HG02852 (cell line): ENCODE data around the gene TRIM69.
"Not testable (repeated sequence)": the region's sequence is repeated elsewhere in the genome, so short reads cannot be mapped to it uniquely, and the experiment has no call there.

ENCODE experiments used
- ATAC-seq: cut with Tn5 transposase; IDR thresholded peaks from one replicate; pipeline ENCODE4 v1.9.1; 2021; ENCODE audit warnings: mild to moderate bottlenecking, moderate library complexity; ENCODE audit not compliant: unreplicated experiment

The TRIM69 gene

DNA sequence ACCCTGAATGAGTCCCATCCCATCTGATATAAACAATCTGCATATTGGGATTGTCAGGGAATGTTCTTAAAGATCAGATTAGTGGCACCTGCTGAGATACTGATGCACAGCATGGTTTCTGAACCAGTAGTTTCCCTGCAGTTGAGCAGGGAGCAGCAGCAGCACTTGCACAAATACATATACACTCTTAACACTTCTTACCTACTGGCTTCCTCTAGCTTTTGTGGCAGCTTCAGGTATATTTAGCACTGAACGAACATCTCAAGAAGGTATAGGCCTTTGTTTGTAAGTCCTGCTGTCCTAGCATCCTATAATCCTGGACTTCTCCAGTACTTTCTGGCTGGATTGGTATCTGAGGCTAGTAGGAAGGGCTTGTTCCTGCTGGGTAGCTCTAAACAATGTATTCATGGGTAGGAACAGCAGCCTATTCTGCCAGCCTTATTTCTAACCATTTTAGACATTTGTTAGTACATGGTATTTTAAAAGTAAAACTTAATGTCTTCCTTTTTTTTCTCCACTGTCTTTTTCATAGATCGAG lies 20.5 kb upstream of the TRIM69 start:
- ATAC-seq, result no peak

- no peak for ATAC-seq
These were observed 19.2 kb upstream of the TRIM69 start for GRCh38 chr15:44716983-44717602.

DNA sequence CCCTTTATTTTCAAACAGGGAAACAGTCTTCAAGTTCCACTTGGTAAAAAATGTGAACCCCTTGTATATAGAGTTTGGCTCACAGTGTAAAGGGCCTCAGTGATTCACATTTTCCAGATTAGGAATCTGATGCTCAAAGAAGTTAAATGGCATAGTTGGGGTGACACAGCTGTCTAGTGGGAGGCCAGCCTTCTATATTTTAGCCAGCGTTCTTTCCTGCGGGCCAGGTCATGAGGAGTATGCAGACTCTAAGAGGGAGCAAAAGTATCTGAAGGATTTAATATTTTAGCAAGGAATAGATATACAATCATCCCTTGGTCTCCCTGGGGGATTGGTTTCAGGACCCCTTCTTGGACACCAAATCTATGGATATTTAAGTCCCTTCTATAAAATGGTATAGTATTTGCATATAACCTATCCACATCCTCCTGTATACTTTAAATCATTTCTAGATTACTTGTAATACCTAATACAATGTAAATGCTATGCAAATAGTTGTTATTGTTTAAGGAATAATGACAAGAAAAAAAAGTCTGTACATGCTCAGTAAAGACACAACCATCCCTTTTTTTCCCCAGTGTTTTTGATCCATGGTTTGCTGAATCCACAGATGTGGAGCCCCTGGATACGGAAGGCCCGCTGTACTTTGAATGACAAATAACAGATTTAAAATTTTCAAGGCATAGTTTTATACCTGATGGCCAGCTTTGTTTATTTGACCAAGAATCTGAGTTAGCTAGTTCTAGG lies 18.0 kb upstream of the TRIM69 start:
- no peak for ATAC-seq

- ATAC-seq, result no peak
These were observed 17.4 kb upstream of the TRIM69 start for GRCh38 chr15:44718927-44719292.

- ATAC-seq, result peak; percentile 56
These were observed 16.9 kb upstream of the TRIM69 start for GRCh38 chr15:44719293-44719999.

DNA sequence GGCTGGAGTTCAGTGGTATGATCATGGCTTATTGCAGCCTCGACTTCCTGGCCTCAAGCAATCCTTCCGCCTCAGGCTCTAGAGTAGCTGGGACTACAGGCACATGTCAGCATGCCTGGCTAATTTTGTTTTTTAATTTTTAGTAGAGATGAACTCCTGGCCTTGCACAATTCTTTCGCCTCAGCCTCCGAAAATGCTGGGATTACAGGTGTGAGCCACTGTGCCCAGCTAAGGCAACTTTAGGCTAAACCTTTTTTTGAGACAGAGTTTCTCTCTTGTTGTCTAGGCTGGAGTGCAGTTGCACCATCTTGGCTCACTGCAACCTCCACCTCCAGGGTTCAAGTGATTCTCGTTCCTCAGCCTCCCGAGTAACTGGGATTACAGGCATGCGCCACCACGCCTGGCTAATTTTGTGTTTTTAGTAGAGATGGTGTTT lies 16.3 kb upstream of the TRIM69 start:
- ATAC-seq, result peak; percentile 13

GRCh38 chr15:44720460-44721176 lies 15.7 kb upstream of the TRIM69 start:
- ATAC-seq, result no peak

DNA sequence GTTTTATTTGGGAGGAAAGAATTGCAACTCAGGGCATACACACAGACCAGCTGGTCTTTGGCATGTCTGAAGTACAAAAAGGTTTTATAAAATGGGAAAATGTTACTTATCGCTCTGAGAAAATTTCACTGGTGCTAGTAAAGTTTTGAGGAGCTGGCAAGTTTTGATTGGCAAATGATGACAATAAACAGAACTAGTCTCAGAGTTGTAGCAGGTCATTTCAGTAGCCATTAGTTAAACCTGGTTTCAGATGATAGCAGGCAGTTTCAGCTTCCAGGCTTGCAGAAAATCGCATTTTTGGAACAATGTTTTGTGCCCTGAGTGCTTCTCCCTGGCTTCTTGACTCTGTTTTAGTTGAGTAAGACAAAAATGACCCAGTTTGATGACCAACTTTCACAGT lies 14.3 kb upstream of the TRIM69 start:
- ATAC-seq, result no peak

- ATAC-seq, result no peak
These were observed 10.2 kb upstream of the TRIM69 start for GRCh38 chr15:44726136-44726535.

DNA sequence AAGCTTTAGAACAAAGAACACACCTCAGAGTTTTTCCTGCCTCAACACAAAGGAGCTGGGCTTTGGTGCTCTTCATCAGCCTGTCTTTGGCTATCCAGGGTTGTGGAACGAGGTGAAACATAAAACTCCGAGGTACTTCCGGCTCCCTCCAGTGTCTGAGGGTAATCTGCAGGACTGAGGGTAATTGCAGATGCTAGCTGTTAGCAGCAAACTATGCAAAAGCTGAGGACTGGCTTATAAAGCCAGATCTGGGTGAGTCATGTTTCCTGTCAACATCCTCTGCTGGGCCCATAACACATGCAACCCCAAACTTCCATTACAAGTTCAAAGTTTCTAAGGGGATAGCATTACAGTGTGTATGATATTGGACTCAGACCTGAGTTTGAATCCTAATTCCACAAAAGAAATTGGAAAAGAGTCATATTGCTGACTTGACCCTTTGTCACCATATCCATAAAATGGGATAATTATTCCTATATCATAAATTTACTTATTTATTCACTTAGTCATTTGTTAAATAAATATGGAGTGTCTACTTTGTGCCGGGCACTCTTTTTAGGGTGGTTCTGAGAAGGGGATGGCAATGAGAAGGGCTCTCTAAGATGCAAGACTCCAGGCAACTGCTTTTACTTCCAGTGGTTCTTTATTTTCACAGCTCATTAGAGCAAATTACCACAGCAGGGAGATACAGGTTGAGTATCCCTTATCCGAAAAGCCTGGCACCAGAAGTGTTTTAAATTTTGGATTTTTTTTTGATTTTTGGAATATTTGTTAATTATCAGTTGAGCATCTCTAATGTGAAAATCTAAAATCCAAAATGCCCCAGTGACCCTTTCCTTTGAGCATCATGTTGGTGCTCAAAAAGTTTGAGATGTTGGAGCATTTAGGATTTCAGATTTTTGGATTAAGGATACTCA lies 9.5 kb upstream of the TRIM69 start:
- peak; percentile 44 for ATAC-seq

- no peak for ATAC-seq
These were observed 8.7 kb upstream of the TRIM69 start for GRCh38 chr15:44727485-44728231.

DNA sequence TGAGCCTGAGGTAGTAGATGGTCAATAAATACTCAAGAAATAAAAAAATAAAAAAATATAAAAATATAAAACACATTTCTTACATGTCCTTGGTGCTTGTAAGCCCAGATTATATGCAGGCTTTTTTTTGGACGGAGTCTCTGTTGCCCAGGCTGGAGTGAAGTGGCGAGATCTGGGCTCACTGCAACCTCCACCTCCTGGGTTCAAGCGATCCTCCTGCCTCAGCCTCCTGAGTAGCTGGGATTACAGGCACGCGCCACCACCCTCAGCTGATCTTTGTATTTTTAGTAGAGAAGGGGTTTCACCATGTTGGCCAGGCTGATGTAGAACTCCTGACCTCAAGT lies 8.1 kb upstream of the TRIM69 start:
- ATAC-seq, result not testable (repeated sequence)

- ATAC-seq, result peak; percentile 66
These were observed 7.5 kb upstream of the TRIM69 start for GRCh38 chr15:44728576-44729407.

DNA sequence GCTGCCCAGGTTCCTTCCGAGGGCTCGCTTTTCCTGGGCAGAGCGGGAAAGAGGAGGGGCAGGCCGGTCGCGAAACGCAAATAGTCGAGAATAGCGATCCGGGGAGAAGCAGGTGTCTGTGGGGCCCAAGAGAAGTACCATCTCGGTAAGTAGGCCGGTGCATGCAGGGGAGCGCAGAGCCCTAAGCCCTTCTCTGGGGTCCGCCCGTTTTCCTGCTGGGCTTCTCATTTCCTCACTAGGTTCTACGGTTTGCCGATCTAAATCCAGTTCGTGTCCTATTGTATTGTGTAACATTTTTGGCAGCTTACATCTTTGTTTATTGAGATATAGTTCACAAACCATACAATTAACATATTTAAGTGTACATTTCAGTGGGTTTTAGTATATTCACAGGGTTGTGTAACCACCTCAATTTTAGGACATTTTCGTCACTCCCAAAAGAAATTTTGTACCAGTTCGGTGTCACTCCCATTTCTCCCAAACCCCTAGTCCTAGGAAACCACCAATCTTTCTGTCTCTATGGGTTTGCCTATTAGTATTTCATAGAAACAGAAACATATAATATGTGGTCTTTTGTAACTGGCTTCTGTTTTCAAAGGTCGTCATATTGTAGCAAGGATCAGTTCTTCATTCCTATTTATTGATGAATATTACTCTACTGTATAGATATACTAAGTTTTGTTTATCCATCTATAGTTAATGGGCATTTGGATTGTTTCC lies 6.8 kb upstream of the TRIM69 start:
- no peak for ATAC-seq

GRCh38 chr15:44734839-44735481 lies 1.4 kb upstream of the TRIM69 start:
- ATAC-seq, result no peak

- peak; percentile 43 for ATAC-seq
These were observed 697 bp upstream of the TRIM69 start for GRCh38 chr15:44735482-44736180.
